GM19023 (cell line): ENCODE data around the gene ADGRB2.

Experiments used
- ATAC-seq: cut with Tn5 transposase; IDR thresholded peaks from one replicate; pipeline ENCODE4 v1.9.1; 2021; ENCODE audit warnings: mild to moderate bottlenecking, moderate library complexity; ENCODE audit not compliant: unreplicated experiment

The ADGRB2 gene

GRCh38 chr1:31795096-31795675 lies 31.0 kb upstream of the ADGRB2 start:
- ATAC-seq, result no peak

GRCh38 chr1:31793586-31794285 lies 29.6 kb upstream of the ADGRB2 start:
- ATAC-seq, result no peak

- ATAC-seq, result no peak
Observed at GRCh38 chr1:31793086-31793485, 28.9 kb upstream of the ADGRB2 start.

GRCh38 chr1:31792541-31792940 lies 28.4 kb upstream of the ADGRB2 start:
- no peak for ATAC-seq

- no peak for ATAC-seq
Observed at GRCh38 chr1:31792116-31792515, 28.0 kb upstream of the ADGRB2 start.

- ATAC-seq, result no peak
Observed at GRCh38 chr1:31791131-31791858, 27.2 kb upstream of the ADGRB2 start.

GRCh38 chr1:31790641-31791091 lies 26.5 kb upstream of the ADGRB2 start:
- ATAC-seq, result no peak

- ATAC-seq, result no peak
Observed at GRCh38 chr1:31790140-31790539, 26.0 kb upstream of the ADGRB2 start.

- peak; percentile 51 for ATAC-seq
Observed at GRCh38 chr1:31789259-31790065, 25.3 kb upstream of the ADGRB2 start.

GRCh38 chr1:31788825-31789256 lies 24.7 kb upstream of the ADGRB2 start:
- peak; percentile 23 for ATAC-seq

GRCh38 chr1:31788138-31788824 lies 24.1 kb upstream of the ADGRB2 start:
- ATAC-seq, result peak; percentile 78

- no peak for ATAC-seq
Observed at GRCh38 chr1:31787786-31788137, 23.6 kb upstream of the ADGRB2 start.

GRCh38 chr1:31787261-31787660 lies 23.1 kb upstream of the ADGRB2 start:
- ATAC-seq, result no peak

- ATAC-seq, result no peak
Observed at GRCh38 chr1:31786366-31787060, 22.4 kb upstream of the ADGRB2 start.

- ATAC-seq, result no peak
Observed at GRCh38 chr1:31785947-31786290, 21.8 kb upstream of the ADGRB2 start.

GRCh38 chr1:31785020-31785946 lies 21.1 kb upstream of the ADGRB2 start:
- no peak for ATAC-seq

GRCh38 chr1:31784356-31785019 lies 20.3 kb upstream of the ADGRB2 start:
- ATAC-seq, result no peak

GRCh38 chr1:31783846-31784245 lies 19.7 kb upstream of the ADGRB2 start:
- ATAC-seq, result no peak
